ENCODE measurements around the gene LHX5.

The LHX5 gene

GRCh38 chr12:113461666-113462065 lies 10.0 kb downstream of the LHX5 start:
- no peak overlapping the region for H3K4me3 ChIP-seq (ENCODE audit: low read depth, low read length)
- DNase-seq: peak; percentile 41
- peak; percentile 73 for TF ChIP-seq CTCF (IDR thresholded peaks at IDR 0.05; ENCODE audit: low read depth, low read length)
- H3K36me3 ChIP-seq: no peaks in the 10 kb centered on the region
- no peaks in the 10 kb centered on the region for H3K9me3 ChIP-seq (ENCODE audit: severe bottlenecking)
- peaks cover 32% of the 10 kb centered on the region for H3K27me3 ChIP-seq (ENCODE audit: insufficient read depth, low read depth, severe bottlenecking)
- H3K27ac ChIP-seq: no peak overlapping the region

DNA sequence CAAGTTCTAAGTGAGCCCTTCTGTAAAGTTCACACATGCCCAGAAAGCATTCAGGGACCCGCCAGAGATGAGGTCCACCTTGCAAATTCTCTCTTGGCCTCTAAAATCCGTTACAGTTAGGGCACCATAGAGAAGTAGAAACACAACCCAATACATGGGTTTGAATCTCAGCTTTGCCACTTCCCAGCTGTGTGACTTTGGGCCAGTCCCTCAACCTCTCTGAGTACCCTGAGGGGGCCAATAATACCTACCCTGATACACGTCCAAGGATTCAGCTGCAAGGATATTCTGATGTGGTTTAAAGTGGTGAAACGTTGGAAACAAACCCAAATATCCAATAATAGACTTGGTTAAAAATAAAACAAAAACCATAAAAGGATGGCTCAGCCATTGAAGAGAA lies 11.7 kb downstream of the LHX5 start:
- no peaks in the 10 kb centered on the region for H3K9me3 ChIP-seq (ENCODE audit: severe bottlenecking)
- DNase-seq: no peak
- no peaks in the 10 kb centered on the region for H3K36me3 ChIP-seq
- H3K27ac ChIP-seq: no peak overlapping the region
- no peak overlapping the region for H3K4me3 ChIP-seq (ENCODE audit: low read depth, low read length)
- TF ChIP-seq CTCF (IDR thresholded peaks at IDR 0.05; ENCODE audit: low read depth, low read length): no peak
- H3K27me3 ChIP-seq (ENCODE audit: insufficient read depth, low read depth, severe bottlenecking): peaks cover 22% of the 10 kb centered on the region

GRCh38 chr12:113457710-113458109 lies 14.0 kb downstream of the LHX5 start:
- H3K27ac ChIP-seq: no peak overlapping the region
- no peaks in the 10 kb centered on the region for H3K27me3 ChIP-seq (ENCODE audit: insufficient read depth, low read depth, severe bottlenecking)
- DNase-seq: no peak
- no peaks in the 10 kb centered on the region for H3K9me3 ChIP-seq (ENCODE audit: severe bottlenecking)
- TF ChIP-seq CTCF (IDR thresholded peaks at IDR 0.05; ENCODE audit: low read depth, low read length): no peak
- no peaks in the 10 kb centered on the region for H3K36me3 ChIP-seq
- no peak overlapping the region for H3K4me3 ChIP-seq (ENCODE audit: low read depth, low read length)

- Histone ChIP-seq H3K9me3 (ENCODE audit: severe bottlenecking) (no peaks in the 10 kb centered on the region), H3K4me3 (ENCODE audit: low read depth, low read length) (no peak overlapping the region), H3K27ac (no peak overlapping the region), H3K36me3 (no peaks in the 10 kb centered on the region), H3K27me3 (ENCODE audit: insufficient read depth, low read depth, severe bottlenecking) (no peaks in the 10 kb centered on the region)
- DNase-seq: no peak
- no peak for TF ChIP-seq CTCF (IDR thresholded peaks at IDR 0.05; ENCODE audit: low read depth, low read length)
Observed at GRCh38 chr12:113457185-113457584, 14.5 kb downstream of the LHX5 start.

DNA sequence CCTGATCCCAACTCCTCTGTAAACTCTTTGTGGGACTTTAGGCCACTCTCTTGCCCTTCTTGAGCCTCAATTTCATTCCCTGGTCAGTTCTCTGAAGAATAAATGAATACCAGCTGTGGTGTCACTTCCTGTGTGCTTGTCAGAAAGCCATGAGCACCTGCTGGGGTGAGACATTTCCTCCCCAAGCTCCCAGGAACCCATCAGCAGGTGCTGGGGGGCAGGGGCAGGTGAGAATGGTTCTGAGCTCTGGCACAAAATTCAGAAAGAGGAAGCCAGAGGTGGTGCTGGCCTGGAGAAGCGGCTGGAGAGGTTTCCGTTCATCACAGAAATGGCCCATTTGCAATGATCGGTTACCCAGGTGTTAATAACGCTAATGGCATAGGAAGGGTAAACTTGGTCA lies 14.9 kb downstream of the LHX5 start:
- H3K27ac ChIP-seq: no peak overlapping the region
- TF ChIP-seq CTCF (IDR thresholded peaks at IDR 0.05; ENCODE audit: low read depth, low read length): no peak

DNA sequence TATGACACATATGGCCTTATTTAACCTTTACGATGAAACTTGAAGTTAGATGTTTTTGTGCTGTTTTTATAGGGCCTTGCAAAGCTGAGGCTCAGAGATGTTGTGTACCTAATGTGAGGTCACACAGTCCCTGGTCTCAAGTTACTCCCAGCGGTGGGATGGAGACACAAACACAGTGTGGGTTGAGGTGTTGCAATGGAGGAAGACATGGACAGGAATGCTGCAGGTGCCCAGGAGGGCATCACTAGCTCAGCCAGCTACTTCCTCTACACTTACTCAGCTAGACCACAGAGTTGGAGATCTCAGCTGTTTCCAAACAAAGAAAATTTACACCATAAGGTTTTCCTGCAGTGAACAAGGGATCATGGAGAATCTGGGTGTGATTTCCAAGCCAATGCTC lies 15.5 kb downstream of the LHX5 start:
- H3K4me3 ChIP-seq (ENCODE audit: low read depth, low read length): no peak overlapping the region
- no peak for DNase-seq

More for the DNA sequence above, 14.9 kb downstream of the LHX5 start:
- DNase-seq: no peak
- H3K36me3 ChIP-seq: no peaks in the 10 kb centered on the region
- H3K9me3 ChIP-seq (ENCODE audit: severe bottlenecking): no peaks in the 10 kb centered on the region
- no peak overlapping the region for H3K4me3 ChIP-seq (ENCODE audit: low read depth, low read length)
- H3K27me3 ChIP-seq (ENCODE audit: insufficient read depth, low read depth, severe bottlenecking): no peaks in the 10 kb centered on the region

More for the DNA sequence above, 15.5 kb downstream of the LHX5 start:
- H3K36me3 ChIP-seq: no peaks in the 10 kb centered on the region
- H3K27me3 ChIP-seq (ENCODE audit: insufficient read depth, low read depth, severe bottlenecking): no peaks in the 10 kb centered on the region
- TF ChIP-seq CTCF (IDR thresholded peaks at IDR 0.05; ENCODE audit: low read depth, low read length): no peak
- H3K27ac ChIP-seq: no peak overlapping the region
- no peaks in the 10 kb centered on the region for H3K9me3 ChIP-seq (ENCODE audit: severe bottlenecking)

Measured in WERI-Rb-1 (cell line).